Hepatic stellate cell (primary cell): ENCODE data around the gene DKK2.

Source experiments
- DNase-seq: peaks from one replicate; pipeline ENCODE4 v3.0.0; 2011; ENCODE audit warnings: low spot score

The DKK2 gene, protein sequence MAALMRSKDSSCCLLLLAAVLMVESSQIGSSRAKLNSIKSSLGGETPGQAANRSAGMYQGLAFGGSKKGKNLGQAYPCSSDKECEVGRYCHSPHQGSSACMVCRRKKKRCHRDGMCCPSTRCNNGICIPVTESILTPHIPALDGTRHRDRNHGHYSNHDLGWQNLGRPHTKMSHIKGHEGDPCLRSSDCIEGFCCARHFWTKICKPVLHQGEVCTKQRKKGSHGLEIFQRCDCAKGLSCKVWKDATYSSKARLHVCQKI

DNA sequence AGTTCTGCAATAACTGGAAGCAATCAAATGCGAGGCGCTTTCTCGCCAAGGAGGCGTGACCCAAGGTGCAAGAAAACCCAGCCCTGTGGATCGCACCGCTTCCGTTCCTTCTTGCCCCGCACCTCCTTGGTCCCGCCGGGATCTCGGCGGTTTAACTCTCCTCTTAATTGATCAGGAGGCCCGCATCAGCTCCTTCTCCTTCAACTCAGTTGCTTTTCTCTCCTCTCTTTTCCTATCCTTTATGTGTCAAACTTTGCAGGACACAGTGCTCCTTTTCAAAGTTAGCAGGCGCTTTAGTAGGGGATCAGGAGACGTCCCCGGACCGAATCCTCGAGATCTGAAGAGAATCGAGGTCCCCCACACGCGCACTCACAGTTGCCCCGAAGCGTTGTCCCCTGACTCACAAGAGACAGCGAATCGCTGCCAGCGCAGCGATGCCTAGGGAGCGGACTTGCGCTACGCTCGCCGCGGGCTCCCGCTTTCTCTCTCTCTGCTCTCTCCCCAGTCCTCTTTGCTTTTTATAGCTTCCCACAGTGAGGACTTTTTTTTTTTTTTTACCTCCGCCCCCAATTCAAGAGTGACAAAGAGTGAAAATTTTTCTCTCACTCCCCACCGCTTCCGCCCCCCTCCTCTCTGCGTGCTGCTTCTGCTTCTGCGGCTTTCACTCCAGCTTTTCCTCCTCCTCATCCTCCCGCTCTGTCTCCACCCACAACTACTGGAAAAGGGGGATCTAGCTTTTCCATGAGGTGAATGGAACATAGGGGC is at the start of gene DKK2:
Gene DKK2, minus strand, starts transcription at position 495 of the 765 bp plus-strand sequence. CDS start 722 bp downstream, outside the sequence.
- peak; percentile 16 for DNase-seq

DNA sequence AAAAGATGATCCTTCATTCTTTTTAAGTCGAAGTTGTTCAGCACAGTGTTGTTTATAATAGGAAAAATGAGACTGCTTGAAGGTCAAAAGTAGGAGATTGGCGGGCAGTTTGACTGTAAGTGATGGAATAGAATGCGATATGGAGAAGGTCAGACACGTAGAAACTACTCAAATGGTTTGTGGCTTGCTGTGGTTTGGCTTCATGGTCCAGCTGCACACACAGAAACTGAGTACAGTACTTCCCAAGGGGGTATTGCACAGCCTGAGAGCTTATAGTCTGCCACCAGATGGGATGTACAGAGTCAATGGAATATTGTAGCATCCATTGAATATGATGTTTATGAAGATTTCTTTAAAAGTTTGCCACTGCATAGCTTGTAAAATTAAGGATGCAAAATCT is 41.1 kb upstream of the DKK2 start:
- no peak for DNase-seq

DNA sequence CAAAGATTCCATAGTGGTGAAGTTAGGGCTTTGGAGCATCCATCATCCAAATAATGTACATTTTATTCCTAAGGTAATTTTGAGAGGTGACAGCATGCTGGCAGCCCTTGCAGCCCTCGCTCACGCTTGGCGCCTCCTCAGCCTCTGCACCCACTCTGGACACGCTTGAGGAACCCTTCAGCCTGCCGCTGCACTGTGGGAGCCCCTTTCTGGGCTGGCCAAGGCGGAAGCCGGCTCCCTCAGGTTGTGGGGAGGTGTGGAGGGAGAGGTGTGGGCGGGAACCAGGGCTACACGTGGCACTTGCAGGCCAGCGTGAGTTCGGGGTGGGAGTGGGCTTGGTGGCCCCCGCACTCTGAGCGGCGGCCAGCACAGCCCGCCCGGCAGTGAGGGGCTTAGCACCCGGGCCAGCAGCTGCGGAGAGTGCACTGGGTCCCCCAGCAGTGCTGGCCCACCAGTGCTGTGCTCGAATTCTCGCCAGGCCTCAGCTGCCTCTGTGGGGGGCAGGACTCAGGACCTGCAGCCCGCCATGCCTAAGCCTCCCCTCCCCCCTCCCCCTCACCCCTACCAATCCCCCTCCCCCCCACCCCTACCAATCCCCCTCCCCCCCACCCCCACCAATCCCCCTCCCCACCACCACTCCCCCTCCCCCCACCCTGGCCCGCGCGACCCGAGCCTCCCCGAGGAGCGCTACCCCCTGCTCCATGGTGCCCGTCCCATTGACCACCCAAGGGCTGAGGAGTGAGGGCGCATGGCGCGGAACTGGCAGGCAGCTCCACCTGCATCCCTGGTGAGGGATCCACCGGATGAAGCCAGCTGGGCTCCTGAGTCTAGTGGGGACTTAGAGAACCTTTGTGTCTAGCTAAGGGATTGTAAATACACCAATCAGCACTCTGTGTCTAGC is 37.0 kb upstream of the DKK2 start:
- no peak for DNase-seq

DNA sequence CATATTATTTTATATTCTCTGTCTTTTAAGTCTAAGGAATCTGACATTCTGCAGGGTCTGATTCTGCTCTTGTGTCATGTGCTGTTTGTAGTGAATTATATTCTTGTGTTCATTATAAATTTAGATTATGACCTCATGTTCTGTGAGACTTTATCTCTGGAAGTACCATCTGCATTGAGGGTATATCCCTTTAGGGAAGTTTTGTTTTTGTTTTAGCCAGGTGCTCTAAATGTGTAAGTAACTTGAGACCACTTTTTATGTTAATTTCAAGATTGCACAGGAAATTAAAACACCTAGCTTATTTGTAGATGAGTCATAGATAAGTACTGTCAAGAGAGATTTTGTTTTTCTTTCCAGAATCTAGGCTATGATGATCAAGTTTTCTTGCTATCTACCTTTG is 35.0 kb upstream of the DKK2 start:
- DNase-seq, result peak; percentile 7

DNA sequence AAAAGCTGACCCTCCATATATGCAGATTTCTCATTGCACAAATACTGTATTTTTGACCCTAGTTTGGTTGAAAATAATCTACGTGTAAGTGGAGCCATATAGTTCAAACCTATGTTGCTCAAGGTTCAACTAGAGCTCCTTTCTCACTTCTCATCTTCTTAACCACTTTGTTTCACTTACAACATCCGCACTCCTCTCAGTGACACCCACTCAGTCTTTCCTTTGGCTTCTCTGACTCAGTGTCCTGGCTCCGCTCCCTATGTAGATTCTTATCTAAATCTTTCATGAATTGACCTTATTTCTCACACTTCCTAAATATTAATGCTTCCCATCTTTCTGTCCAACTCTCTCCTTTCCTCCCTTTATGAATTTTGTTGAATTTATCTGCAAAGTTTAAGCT is 32.9 kb upstream of the DKK2 start:
- peak; percentile 27 for DNase-seq

DNA sequence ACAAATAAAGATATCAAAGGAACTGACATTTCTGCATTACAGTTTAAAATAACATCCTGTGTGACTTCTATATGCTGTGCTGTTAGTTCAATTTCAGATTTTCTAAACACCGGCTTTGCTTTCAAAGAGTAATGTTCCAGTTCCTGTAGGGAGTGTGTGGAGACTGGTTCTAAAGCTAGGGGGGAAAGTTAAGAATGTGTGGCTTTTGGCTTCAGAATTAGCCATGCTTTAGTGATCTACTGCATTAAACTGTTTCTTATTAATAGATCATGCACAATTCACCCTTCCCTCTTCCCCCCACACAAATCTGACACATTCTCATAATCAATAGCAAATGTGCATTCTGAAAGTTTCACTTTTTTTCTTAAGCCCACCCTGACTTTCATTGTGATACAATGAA is 32.0 kb upstream of the DKK2 start:
- DNase-seq, result no peak

DNA sequence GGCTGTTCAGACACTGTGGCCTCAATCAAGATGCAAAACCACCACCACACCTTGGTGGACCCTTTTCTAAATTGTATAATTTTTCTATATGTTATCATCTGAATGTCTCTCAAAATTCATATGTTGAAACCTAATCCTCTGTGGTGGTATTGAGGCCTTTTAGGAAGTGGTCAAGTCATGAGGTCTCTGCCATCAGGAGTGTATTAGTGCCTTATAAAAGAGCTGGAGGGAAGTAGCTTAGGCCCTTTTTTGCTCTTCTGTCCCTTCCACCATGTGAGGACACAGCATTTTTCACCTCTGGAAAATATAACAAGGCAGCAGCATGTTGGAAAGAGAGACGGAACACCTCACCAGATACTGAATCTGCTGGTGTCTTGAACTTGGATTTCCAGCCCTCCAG is 30.5 kb upstream of the DKK2 start:
- DNase-seq, result no peak

DNA sequence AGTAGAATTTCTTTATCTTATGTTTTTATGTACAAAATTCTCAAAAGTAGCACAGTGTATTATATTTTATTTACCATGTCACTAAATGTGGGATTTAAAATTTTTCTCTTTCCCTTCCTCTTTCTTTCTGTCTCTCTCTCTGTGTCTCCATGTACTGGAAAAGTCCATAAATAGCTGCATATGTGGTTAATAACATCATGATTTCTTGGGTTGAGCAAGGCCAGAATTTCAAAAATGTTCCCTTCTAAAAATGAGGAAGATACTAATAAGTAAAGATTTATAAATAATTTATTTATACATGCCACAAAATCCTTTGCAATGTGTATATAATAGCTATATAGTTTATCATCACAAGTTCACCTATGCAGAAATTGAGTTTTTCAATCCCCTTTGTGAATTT is 29.1 kb upstream of the DKK2 start:
- DNase-seq, result no peak

DNA sequence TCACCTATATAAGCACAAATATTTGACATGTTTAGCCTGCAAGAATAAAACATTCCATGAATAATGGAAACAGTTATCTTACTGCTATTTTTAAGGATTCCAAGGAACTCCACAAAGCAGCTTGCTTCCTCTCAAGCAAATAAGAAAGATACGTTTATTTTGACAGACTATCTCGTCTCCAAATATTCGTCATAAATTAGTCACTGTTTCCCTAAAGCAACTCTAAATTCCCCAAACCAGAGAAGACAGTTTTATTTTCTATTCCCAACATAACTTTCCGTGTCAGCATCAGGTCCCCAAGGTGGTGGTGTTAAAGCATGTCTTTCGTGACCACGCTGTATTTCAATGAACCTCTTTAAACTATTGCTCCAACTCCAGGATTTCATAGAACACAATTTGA is 24.3 kb upstream of the DKK2 start:
- peak; percentile 27 for DNase-seq

DNA sequence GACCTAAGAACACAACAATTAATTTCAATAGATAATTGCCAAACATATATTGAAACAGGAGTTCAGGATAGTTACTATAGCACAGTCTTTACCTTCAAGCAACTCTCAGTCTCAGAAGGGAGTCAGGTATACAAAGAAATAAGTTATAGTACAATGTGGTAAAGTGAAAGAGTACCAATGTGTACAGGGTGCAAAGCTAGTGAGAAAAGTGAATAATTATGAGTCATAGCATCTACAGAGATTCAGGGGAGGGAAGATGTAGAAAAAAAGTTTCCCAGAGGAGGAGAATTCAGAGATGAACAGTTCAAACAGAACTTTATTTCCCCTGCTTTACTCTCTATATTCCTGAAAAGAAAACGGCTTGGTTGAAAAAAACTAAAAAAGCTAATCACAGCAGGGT is 22.7 kb upstream of the DKK2 start:
- DNase-seq, result no peak

DNA sequence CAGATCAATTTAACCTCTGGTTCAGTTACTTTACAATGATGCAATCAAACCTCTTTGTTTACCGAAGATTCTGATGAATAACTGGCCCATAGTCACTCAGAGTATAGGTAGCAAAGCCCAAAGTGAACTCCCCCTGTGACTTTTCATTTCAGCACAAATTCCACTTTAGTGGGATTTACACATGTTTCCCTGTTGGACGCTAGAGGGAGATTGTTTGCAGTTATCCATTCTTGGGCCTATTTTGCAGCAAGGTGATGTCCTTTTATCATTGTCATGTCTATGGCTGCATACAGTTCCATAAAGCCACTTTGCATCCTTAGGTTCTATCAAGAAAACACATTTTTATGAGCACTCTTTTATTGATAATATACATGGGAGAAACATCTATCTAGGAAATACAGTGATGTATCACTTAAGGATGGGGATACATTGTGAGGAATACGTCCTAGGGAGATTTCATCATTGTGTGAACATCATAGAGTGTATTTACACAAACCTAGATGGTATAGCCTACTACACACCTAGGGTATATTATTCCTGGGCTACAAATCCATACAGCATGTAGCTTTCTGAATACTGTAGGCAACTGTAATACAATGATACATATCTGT is 14.5 kb upstream of the DKK2 start:
- no peak for DNase-seq

DNA sequence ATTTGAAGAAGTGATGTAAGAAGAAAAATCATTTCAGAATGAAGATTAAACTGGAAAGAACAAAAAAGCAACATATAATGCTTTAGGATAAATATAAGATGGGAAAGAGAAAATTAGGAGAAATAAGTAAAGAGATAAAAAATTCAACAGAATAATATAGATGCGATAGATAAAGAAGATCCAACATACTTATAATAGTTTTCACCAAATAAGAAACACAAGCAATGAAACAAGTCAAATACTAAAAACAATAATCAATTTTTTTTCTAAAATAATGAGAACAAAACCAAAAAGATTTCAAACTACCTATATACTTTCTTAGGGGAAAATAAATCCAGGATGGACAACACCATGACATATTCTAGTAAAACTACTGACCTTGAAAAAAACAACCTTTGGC is 10.1 kb upstream of the DKK2 start:
- no peak for DNase-seq

DNA sequence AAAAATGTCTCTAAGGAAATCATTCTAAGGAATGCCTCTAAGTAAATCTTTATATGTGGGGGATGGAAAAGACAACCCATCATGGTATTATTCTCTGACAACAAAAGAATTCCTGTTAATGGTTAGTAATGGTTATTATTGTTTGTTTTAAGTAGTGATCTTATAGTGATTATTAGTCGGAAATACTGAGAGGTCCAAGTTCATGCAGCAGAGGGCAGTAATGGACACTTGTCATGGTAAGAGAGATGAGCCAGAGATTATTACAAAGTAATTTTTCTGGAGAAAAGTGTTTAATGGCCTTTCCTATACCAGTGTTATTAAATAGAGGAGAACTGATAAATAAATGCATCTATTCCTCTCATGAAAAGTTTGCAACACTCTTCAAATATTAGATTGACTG is 8.1 kb upstream of the DKK2 start:
- DNase-seq, result no peak

DNA sequence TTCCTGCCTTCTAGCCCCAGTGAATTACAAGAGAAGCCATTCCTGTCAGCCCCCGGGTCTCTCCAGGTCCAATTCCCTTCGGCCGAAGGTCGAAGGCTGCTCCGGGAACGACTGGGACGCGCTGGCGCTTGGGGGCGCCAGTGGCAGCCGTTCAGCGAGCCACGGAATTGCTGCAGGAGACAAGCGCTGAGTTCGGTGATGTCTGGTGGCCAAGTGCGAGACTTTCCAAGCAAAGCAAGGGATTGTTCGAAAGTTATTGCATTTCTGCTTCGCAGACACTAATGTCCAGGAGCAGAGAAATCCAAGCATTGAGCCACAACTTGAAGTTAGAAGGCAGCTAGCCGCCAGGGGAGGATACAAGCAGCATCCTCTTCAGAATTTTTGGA is 1.1 kb upstream of the DKK2 start:
- DNase-seq, result peak; percentile 29

DNA sequence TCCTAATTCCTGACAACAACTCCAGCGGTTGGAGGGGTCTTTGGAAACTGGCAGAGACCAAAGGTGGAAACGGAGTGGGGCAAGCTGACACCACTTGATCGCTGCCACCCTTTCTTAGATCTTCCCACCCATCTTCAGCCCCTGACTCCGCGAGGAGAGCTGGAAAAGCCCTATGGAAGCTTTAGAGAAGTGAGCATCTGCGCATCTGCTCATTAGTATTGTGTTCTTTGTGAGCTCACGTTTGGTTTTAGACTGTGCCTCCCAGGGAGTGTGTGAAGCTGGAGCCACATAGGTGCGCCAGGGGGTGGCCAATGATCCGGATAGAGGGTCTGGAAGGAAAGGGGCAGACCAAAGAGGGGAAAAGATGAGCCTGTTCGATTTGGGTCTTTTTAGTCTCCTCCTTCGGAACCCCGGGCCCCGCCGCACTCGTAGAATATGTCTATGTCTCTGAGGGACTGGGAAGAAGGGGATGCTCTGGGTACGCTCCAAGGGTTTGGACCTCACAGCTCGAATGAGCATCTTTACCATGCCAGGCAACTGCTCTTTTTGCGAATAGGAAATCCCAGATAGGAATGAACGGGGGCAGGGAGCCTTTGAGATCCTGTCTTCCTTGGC is 578 bp upstream of the DKK2 start:
- DNase-seq, result peak; percentile 3

DNA sequence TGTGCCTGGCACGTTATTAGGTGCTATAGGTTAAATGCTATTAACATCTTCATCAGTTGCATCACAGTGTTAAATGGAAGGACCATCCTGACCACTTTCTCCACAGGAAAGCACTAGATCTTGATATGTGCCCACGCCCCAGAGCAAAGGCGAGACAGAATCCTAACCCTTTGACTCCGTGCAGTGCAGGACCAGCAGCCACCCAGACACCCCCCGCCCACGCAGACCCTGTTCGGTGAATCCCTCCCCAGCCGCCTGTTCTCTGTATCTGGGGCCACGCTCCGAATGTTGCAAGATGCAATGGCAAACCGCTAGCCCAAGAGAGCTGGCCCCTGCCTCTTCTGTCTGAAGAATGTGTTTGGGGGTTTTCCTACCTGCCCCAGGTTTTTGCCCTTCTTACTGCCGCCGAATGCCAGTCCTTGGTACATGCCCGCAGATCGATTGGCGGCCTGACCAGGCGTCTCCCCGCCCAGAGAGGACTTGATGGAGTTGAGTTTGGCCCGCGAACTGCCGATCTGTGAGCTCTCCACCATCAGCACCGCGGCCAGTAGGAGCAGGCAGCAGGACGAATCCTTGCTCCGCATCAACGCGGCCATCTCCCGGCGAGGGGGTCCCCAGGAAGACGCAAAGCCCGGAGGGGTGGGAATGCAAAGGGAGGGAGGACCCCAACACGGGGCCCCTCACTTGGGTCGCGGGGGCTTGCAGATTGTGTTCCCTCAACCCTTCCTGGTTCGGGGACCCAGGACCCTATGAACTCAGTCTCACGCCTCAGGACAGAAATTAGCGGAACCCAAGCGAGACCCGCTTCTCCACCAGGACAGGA is 906 bp downstream of the DKK2 start:
- peak; percentile 17 for DNase-seq

DNA sequence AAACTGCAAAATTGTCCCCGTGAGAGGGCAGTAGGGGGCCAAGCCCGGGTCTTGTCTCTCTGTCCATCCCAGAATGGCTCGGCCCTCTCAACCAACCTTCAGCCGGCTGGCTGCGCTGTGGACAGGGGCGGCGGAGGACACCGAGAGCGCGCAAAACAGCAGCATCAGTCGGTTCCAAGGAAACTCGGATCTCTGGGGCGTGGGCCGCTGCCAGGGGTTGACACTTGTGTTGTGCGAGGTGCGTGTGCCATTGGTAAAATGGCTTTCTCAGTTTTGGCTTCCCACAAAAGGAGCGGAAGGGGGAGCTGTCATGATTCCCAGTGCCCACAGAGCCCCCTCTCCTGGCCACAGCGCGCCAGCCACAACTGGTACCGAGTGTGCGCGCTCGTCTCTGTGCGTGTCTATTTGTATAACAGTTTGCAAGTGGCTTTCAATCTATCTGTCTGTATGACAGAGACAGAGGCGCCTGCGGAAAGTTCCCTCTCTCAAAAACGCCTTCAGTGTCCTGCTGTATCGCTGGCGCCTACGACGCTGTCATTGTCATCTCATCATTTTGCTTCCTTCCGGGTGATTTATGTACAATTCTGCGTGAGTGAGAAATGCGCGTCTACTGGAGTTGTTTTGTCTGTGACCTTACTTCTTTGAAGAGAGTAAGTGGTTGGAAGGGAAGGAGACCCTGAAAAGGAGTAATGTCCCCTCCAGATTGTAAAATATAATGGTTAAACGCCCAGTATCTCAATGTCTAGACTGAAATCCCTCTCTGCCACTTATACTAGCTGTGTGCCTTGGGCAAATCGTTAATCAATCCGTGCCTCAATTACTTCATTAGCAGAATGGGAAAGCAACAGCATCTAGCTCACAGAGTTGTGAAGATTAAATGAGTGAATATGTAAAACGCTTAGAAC is 1.8 kb downstream of the DKK2 start:
- DNase-seq, result peak; percentile 15

DNA sequence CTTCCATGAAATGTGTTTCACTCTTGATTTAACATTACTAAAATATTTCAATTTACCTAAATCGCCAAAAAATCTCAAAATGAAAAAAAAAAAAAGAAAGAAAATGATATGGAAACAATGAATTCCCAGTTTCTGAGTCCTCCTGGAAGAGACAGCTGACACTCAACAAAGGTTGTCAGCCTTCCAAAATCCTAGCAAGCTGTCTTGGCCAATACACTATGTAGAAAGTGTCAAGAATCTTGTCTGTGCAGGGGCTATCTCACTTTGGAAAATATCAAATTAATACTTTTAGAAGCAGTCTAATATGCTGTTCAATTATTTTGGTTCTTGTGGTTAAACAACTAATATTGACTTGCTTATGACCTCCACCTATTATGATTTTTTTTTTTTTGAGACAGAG is 8.7 kb downstream of the DKK2 start:
- DNase-seq, result no peak

DNA sequence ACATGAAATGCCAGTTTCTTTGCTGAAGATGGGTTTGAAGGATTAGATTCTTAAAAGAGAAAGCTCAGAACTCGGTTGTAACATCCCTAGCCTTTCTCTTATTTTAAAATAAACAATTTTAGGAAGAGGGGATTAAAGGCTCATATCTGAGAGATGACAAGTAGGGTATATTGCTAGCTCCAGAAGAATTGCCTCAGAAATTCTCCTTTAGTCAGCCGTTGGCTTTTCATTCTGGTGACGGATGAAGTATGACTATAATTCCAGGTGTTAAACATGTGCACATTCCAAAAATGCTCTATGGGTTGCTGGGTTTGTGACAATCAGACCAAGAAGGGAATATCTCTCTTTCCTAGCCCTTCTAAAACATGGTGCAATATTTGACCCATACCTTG is 17.8 kb downstream of the DKK2 start:
- DNase-seq, result no peak
